ENCODE measurements around the gene ZBTB6. TPM values are rescaled to one million over a fixed set of nuclear protein-coding genes. Genes with fewer than 3 reads are reported as not detected.

Gene ZBTB6
- total RNA-seq, 1 donor from 2014 or later: 5.9 TPM

DNA sequence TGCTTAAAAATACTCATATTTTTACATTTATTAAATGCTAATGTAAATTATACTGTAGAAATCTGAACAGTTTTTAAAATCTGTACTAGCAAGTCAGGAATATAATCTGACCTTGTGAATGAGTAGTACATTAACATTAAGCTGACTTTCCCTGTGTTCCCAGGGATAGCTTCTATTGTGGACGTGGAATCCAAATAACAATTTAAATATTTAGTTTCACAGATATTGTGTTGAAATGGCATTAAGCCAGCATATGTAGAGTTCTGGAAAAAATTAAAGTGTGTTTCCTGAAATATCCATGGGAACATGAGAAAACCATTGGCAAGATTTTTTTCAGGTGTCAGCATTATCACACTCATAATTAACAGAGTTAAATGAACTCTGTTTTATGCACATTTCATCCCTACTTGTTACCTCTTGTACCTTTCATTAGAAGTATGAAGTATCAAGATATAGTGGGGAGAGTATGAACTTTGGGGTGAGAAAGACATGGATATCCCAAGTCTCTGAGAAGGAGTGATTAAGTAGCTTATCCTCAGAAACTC is 33.4 kb upstream of the ZBTB6 start:
- TF ChIP-seq POLR2AphosphoS5 (IDR thresholded peaks at IDR 0.05; ENCODE audit: insufficient read depth in 1 of 2, low read depth in 1 of 2) (no peak), POLR2A (IDR thresholded peaks at IDR 0.05) (no peak)
- TF ChIP-seq, protein P1, sequence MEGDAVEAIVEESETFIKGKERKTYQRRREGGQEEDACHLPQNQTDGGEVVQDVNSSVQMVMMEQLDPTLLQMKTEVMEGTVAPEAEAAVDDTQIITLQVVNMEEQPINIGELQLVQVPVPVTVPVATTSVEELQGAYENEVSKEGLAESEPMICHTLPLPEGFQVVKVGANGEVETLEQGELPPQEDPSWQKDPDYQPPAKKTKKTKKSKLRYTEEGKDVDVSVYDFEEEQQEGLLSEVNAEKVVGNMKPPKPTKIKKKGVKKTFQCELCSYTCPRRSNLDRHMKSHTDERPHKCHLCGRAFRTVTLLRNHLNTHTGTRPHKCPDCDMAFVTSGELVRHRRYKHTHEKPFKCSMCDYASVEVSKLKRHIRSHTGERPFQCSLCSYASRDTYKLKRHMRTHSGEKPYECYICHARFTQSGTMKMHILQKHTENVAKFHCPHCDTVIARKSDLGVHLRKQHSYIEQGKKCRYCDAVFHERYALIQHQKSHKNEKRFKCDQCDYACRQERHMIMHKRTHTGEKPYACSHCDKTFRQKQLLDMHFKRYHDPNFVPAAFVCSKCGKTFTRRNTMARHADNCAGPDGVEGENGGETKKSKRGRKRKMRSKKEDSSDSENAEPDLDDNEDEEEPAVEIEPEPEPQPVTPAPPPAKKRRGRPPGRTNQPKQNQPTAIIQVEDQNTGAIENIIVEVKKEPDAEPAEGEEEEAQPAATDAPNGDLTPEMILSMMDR (IDR thresholded peaks at IDR 0.05): no peak
- H3K4me3 ChIP-seq: no peak overlapping the region
- H3K36me3 ChIP-seq: no peaks in the 10 kb centered on the region
- H3K27ac ChIP-seq: no peak overlapping the region
- H3K4me1 ChIP-seq: peaks cover 56% of the 10 kb centered on the region
- DNase-seq (ENCODE audit: extremely low spot score in 2 of 2): no peak
- H3K9me3 ChIP-seq: no peaks in the 10 kb centered on the region
- intact Hi-C loops (cut with DNase I): no loop called here
- H3K27me3 ChIP-seq: no peaks in the 10 kb centered on the region

DNA sequence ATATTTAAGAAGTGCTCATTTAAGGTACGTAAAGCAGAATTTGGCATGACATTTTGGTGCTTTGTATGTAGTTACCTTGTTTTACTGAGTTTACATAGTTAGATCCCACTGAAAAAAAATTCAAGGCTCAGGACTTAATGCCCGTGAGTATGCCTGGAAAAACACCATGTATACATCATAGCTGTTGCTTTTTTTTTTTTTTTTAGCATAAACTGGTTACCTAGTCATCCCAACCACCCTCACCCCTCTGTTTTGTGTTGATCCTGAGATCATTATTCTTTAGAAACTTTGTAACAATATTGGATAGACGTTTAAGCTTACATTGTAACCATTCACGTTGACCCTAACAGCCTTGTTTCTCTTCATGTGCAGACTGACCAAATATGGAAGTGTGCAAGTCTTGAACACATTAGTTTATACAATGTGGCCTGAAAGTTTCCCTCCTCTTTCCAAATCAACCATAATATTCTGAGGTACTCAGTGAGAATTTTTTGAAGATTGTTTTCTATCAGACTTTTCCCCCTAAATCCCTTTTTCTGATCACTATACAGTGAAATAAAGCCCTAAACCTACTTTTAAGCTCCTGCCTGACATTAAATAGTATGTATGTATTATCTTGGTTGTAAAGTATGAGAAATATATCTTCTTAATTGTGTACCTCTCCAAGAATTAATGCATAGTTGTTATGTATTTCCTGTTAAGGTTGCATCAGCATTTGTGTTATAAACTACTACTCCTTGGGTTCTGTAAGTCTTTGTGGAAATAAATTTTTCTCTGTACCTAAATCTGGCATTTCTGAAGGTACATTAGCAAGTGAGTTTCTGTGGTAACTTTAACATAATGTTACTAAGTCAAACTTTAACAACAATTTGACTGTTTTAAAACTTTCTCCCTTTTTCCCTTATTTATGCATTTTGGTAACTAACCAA is 32.1 kb upstream of the ZBTB6 start:
- Histone ChIP-seq H3K27ac (no peak overlapping the region), H3K36me3 (no peaks in the 10 kb centered on the region), H3K4me1 (peaks cover 59% of the 10 kb centered on the region), H3K9me3 (no peaks in the 10 kb centered on the region), H3K4me3 (no peak overlapping the region), H3K27me3 (no peaks in the 10 kb centered on the region)
- TF ChIP-seq POLR2AphosphoS5 (IDR thresholded peaks at IDR 0.05; ENCODE audit: insufficient read depth in 1 of 2, low read depth in 1 of 2): no peak
- TF ChIP-seq, protein P1 (IDR thresholded peaks at IDR 0.05): no peak
- TF ChIP-seq POLR2A (IDR thresholded peaks at IDR 0.05): no peak
- no peak for DNase-seq (ENCODE audit: extremely low spot score in 2 of 2)
- intact Hi-C loops (cut with DNase I): no loop called here

DNA sequence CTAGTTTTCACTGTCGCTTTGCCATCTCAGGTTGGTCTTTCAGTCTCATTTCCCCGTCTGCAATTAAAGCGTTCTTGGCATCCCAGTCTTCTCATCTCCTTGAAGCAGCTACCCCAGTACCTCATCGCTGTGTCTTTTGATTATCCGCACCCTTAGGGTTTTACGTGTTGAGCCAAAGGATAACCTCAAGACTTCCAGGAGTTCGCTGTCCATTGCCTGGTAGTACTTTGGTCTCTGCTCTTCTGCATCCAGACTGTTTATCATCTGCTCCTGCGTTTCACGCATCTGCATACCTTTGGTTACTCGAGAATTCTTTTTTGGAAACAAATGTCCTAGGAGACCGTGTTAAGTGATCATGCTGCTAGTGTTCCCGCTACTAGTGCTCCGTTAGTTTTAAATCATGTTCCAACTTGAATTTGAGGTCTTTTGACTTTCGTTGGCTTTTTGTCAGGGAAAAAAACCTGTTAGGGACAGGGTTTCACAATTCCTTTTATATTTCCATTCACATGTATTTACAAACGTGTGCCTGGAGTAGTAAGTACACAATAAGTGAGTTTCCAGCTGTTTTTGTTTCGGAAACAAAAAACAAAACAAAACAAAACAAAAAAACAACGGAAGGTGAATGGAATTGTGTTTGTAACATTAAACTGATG is 28.6 kb upstream of the ZBTB6 start:
- TF ChIP-seq POLR2AphosphoS5 (IDR thresholded peaks at IDR 0.05; ENCODE audit: insufficient read depth in 1 of 2, low read depth in 1 of 2) (peak in 1 of 2 donors; percentile 42), POLR2A (IDR thresholded peaks at IDR 0.05) (no peak)
- no peaks in the 10 kb centered on the region for H3K27me3 ChIP-seq
- peak overlapping the region; percentile 69 to 77 for H3K4me3 ChIP-seq
- peaks cover 43% of the 10 kb centered on the region for H3K4me1 ChIP-seq
- H3K27ac ChIP-seq: peak overlapping the region; percentile 89
- no peak for DNase-seq (ENCODE audit: extremely low spot score in 2 of 2)
- no peaks in the 10 kb centered on the region for H3K9me3 ChIP-seq
- intact Hi-C loops (cut with DNase I): no loop called here
- H3K36me3 ChIP-seq: peaks cover 0 to 15% of the 10 kb centered on the region in 2 donors

DNA sequence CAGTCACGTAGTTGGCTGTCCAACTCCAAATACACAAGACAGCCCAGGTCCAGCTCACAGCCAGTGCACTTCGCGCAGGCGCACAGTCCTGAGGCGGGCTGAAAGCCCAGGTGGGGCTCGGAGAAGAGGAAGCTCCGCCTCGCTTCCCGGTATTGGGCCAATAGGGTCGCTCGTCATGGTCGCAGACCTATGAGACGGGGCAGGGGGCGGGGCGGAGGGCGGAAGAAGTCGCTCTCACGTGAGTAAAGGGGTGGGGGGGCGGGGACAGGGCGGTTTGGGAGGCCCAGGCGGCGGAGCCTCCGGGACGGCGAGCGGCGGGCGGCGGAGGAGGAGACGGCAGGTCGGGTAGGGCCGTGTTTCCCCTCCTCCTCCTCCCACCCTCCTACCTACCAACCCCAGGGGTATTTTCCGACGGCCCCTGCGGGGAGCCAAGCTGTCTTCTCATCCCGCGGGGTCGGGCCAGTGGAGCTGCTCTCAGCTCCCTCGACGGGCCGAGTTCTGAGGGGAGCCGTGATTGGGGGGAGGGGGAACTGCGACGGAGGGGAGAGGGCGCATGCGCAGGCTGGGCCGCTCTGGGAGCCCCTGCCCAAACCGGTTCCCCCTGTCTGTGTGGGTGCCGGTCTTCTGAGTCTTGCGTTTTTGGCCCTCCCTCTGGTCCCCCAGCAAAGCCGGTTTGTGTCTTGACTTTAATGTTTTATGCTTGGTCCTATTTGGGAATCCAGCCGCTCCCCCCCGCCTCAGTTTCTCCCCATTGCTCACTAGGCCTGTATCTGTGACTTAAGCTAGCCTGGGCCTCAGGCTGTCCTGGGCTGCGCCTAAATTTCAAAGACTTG is 27.8 kb upstream of the ZBTB6 start, which contains the start of gene RABGAP1:
TSS of gene RABGAP1 (plus strand) at position 272 of the 833 bp plus-strand sequence. CDS start 16,040 bp downstream, outside the sequence.
- Histone ChIP-seq H3K27ac (peak within 1 kb of the TSS; percentile 89), H3K36me3 (peaks cover 0 to 19% of the 10 kb centered on the region in 2 donors), H3K4me3 (peak within 1 kb of the TSS; percentile 69 to 77), H3K9me3 (no peaks in the 10 kb centered on the region), H3K27me3 (no peaks in the 10 kb centered on the region), H3K4me1 (peaks cover 36% of the 10 kb centered on the region)
- TF ChIP-seq POLR2AphosphoS5 (IDR thresholded peaks at IDR 0.05; ENCODE audit: insufficient read depth in 1 of 2, low read depth in 1 of 2) (peak; percentile 41 to 95), POLR2A (IDR thresholded peaks at IDR 0.05) (peak in 1 of 2 donors; percentile 76)
- TF ChIP-seq, protein P1 (IDR thresholded peaks at IDR 0.05): no peak
- intact Hi-C loops (cut with DNase I): no loop called here
- peak; percentile 97 to 98 for DNase-seq (ENCODE audit: extremely low spot score in 2 of 2)

DNA sequence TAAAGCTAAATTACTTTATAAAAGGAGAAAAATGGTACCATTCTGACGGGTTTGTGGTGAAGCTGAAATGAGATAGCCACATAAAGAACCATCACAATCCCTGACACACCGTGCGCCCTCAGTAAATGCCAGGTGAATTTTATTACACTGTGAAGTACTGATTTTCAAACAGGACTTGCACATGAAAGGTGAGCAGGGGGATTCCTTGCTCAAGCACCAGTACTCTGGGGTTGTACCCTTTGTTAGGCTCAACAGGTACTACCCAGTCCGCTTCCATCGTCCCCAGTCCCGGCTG is 27.3 kb upstream of the ZBTB6 start:
- H3K4me3 ChIP-seq: peak overlapping the region; percentile 69 to 77
- peak overlapping the region; percentile 89 for H3K27ac ChIP-seq
- H3K4me1 ChIP-seq: peaks cover 32% of the 10 kb centered on the region
- no peaks in the 10 kb centered on the region for H3K27me3 ChIP-seq
- H3K36me3 ChIP-seq: peaks cover 0 to 19% of the 10 kb centered on the region in 2 donors
- no peak for TF ChIP-seq POLR2A (IDR thresholded peaks at IDR 0.05)
- no peaks in the 10 kb centered on the region for H3K9me3 ChIP-seq
- no peak for DNase-seq (ENCODE audit: extremely low spot score in 2 of 2)
- intact Hi-C loops (cut with DNase I): no loop called here
